Right lobe of liver (tissue), 6 donors: ENCODE measurements around the gene C11orf68. TPM values are rescaled to one million over a fixed set of nuclear protein-coding genes. Genes with fewer than 3 reads are reported as not detected.

Experiments used
- ATAC-seq, 4 donors: fragments of 200-7000 bp; cut with Tn5 transposase; one replicate each; pipeline ENCODE4 v1.9.1; 2020; ENCODE audit warnings: mild to moderate bottlenecking in 4 of 4, moderate library complexity in 4 of 4
- DNase-seq, 3 donors: peaks; one replicate each; pipeline ENCODE4 v3.0.0-alpha.2; 2020
- H3K27ac ChIP-seq, 3 donors: fragments of 200-600 bp; one replicate each; pipeline ENCODE4 v1.8.0; 2022
- H3K27me3 ChIP-seq, 2 donors: fragments of 200-600 bp; one replicate each; pipeline ENCODE4 v1.8.0; 2022
- H3K36me3 ChIP-seq, 4 donors: fragments of 200-600 bp; sonication (generic) in 1 of 4; one replicate each; pipeline versions ENCODE4 v1.5.1 to v1.8.0; 2017 to 2022; ENCODE audit warnings: control low read depth in 1 of 4
- H3K4me1 ChIP-seq, 4 donors: fragments of 200-600 bp; sonication (generic) in 1 of 4; one replicate each; pipeline versions ENCODE4 v1.5.1 to v1.8.0; 2017 to 2022; ENCODE audit warnings: control low read depth in 1 of 4
- H3K4me3 ChIP-seq, 3 donors: fragments of 200-600 bp; one replicate each; pipeline ENCODE4 v1.8.0; 2022
- H3K9me3 ChIP-seq, 4 donors: fragments of 200-600 bp; sonication (generic) in 1 of 4; one replicate each; pipeline versions ENCODE4 v1.5.1 to v1.8.0; 2017 to 2022; ENCODE audit warnings: control low read depth in 1 of 4
- CTCF ChIP-seq, 4 donors: fragments of 200-600 bp in 3 of 4; fragments of 450-650 bp in 1 of 4; IDR thresholded peaks; one replicate each; pipeline versions ENCODE4 v1.5.1 to v1.8.0; 2016 to 2022; ENCODE audit warnings: antibody characterized with exemption in 4 of 4, mild to moderate bottlenecking in 2 of 4
- POLR2A ChIP-seq: fragments of 450-650 bp; IDR thresholded peaks from one replicate; pipeline ENCODE4 v1.6.1; 2017; ENCODE audit warnings: antibody characterized with exemption, mild to moderate bottlenecking
- WGBS: methylation state at CpG from one replicate; pipeline ENCODE4 v1.1.6; 2018; ENCODE audit warnings: low coverage, low lambda C conversion rate; ENCODE audit not compliant: insufficient coverage; ENCODE audit errors: missing lambda C conversion rate; 5-methylcytosine and 5-hydroxymethylcytosine counted together
- intact Hi-C, 2 donors: fragments of 100-400 bp; cut with DNase I; formaldehyde crosslinking; loops; one replicate each; pipeline versions ENCODE4 v1.11.2 to v1.14.1; 2022
- total RNA-seq, 6 experiments: library from RNA; depleted of rRNA in 2 of 6; stranded (reverse); fragments of >200 nt in 2 of 6; fragmentation: NEBNext Ultra II Directional in 3 of 6; extraction: Animal tissue kit (Norgen Biotek cat#: 25700) in 3 of 6; gene quantifications; one replicate each; pipeline versions ENCODE4 v1.1.0 to v1.2.4, GENCODE V29; 2016 to 2023
- donor health status: DM: no; HTN: yes; CAD: no.
- donor health status: DM: no; HTN: no; CAD: no.
- donor health status: DM: no; HTN: no; CAD: no.
- donor health status: DM: no; HTN: yes; CAD: no.
- donor health status: DM: no; HTN: yes; CAD: no.

Gene C11orf68
- total RNA-seq, 6 experiments from 2014 or later: 6.5 to 14.0 (median 12.4) TPM

DNA sequence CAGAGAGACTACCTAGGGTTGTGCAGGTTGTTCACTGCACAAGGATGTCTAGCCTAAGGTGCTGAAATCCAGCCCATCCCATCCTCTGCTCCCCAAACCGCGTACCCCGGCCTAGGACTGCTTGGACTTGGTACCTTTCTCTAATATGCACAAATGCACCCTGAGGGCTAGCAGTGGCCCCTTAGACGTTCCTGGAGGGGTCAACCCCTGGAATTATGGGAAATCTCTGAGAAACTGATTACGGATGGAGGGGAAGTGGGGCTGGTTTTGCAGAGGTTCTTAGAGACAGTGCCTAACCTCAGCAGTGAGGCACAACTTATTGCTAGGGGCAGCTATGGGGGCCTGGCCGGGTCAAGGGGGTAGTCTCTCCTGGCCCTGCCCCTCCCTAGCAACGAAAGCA is 2.5 kb downstream of the C11orf68 start:
- H3K27me3 ChIP-seq: no peaks in the 10 kb centered on the region
- no peaks in the 10 kb centered on the region for H3K9me3 ChIP-seq
- no peak for ATAC-seq
- no peak for DNase-seq
- H3K4me3 ChIP-seq: no peak overlapping the region
- no peak for TF ChIP-seq CTCF (IDR thresholded peaks at IDR 0.05)
- TF ChIP-seq POLR2A: no peak
- H3K4me1 ChIP-seq: peaks cover 0 to 21% (median 9%) of the 10 kb centered on the region in 4 donors
- 60% methylated on average over 5 of the region's 7 CpGs for WGBS
- intact Hi-C loops: no loop called here
- H3K27ac ChIP-seq: peak overlapping the region in 1 of 3 donors; percentile 43
- H3K36me3 ChIP-seq: no peaks in the 10 kb centered on the region

DNA sequence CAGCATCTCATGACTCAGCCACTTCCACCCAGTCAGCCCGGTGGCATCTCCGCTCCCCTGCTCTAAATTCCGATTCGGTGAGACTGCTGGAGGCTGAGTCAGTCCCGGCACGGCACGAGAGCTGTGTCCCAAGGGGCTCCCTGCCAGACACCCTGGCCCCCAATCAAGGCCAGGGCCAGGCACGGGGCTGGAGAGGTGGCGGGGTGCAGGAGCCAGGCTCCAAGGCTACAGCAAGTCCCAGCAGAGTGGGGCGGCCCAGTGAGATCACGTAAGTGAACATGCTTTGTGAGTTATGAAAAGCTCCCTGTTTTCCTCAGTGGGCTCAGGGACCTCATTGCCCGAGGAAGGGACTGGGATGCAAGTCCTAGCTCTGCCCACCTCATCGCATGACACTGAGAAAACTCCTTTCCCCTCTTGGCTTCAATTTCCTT is 3.0 kb downstream of the C11orf68 start:
- Histone ChIP-seq H3K9me3 (no peaks in the 10 kb centered on the region), H3K27ac (peak overlapping the region in 1 of 3 donors; percentile 43), H3K27me3 (no peaks in the 10 kb centered on the region), H3K4me1 (peaks cover 0 to 21% (median 8%) of the 10 kb centered on the region in 4 donors), H3K36me3 (no peaks in the 10 kb centered on the region), H3K4me3 (no peak overlapping the region)
- ATAC-seq (peak in 1 of 4 donors; percentile 16), DNase-seq (peak in 1 of 3 donors; percentile 56)
- intact Hi-C loops: no loop called here
- TF ChIP-seq CTCF (IDR thresholded peaks at IDR 0.05): no peak
- no peak for TF ChIP-seq POLR2A
- 40% methylated on average over 2 of the region's 13 CpGs for WGBS

DNA sequence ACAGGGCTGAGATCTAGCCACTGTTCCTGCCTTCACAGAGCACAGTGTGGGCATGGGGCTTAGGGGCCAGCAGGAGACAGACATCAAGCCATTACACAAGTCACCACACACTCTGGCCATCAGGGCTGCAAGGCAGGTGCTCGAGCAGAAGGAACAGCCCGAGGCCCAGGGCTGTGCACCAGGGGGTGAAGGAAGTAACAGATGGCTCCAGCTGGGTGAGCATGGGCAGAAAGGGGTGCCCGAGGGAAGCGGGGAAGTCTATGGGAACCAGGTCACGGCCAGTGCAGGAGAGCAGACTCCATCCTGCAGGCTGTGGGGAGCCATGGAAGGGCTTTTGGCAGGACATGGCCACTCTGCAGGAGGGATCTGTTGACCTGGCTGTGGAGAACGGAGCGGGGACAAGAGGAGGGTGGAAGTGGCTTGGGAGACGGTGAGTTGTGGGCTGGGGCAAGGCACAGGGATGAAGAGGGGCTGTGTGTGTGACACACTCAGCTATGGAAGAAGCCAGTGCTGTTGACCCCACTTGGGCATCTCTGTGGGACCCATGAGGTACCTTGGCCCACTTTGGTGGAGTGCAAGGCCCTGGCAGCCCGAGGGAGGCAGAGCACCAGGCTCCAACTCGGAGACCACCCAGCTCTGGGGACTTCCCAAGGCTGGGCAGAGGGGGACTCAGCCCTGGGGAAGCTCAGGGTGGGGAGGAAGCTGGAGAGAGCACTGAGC is 3.6 kb downstream of the C11orf68 start:
- TF ChIP-seq POLR2A (no peak), CTCF (IDR thresholded peaks at IDR 0.05) (no peak)
- no peaks in the 10 kb centered on the region for H3K9me3 ChIP-seq
- peaks cover 0 to 17% (median 6%) of the 10 kb centered on the region in 4 donors for H3K4me1 ChIP-seq
- no peaks in the 10 kb centered on the region for H3K36me3 ChIP-seq
- intact Hi-C loops: no loop called here
- 70% methylated on average over 8 of the region's 10 CpGs for WGBS
- H3K27me3 ChIP-seq: no peaks in the 10 kb centered on the region
- DNase-seq: no peak
- H3K4me3 ChIP-seq: no peak overlapping the region
- no peak for ATAC-seq
- peak overlapping the region in 1 of 3 donors; percentile 43 for H3K27ac ChIP-seq

GRCh38 chr11:65912845-65913244 is 6.0 kb downstream of the C11orf68 start:
- Histone ChIP-seq H3K4me3 (no peak overlapping the region), H3K36me3 (no peaks in the 10 kb centered on the region), H3K27ac (no peak overlapping the region), H3K4me1 (peaks cover 0 to 8% (median 2%) of the 10 kb centered on the region in 4 donors), H3K9me3 (no peaks in the 10 kb centered on the region), H3K27me3 (no peaks in the 10 kb centered on the region)
- no peak for TF ChIP-seq CTCF (IDR thresholded peaks at IDR 0.05)
- TF ChIP-seq POLR2A: no peak
- 40% methylated on average over 1 of the region's 4 CpGs for WGBS
- ATAC-seq (no peak), DNase-seq (no peak)
- intact Hi-C loops: no loop called here
